BLaER1 treated with 17β-estradiol and CSF1 and Interleukin-3, amounts not matched to agents 10 nM and 100 nM (cell line): ENCODE results near the gene TMEM72.

Experiments used
- H3K27ac ChIP-seq, 11 experiments: shearing (Covaris generic); formaldehyde crosslinking; 2 replicates each; pipeline ENCODE4 v1.8.1; 2022
- H3K27me3 ChIP-seq, 11 experiments: shearing (Covaris generic); formaldehyde crosslinking; 2 replicates each; pipeline ENCODE4 v1.8.1; 2022
- H3K36me3 ChIP-seq, 11 experiments: shearing (Covaris generic); formaldehyde crosslinking; 2 replicates each; pipeline ENCODE4 v1.8.1; 2022
- H3K4me1 ChIP-seq, 10 experiments: shearing (Covaris generic); formaldehyde crosslinking; 2 replicates each; pipeline ENCODE4 v1.8.1; 2022
- H3K4me2 ChIP-seq, 11 experiments: shearing (Covaris generic); formaldehyde crosslinking; 2 replicates each; pipeline ENCODE4 v1.8.1; 2022
- H3K4me3 ChIP-seq, 10 experiments: shearing (Covaris generic); formaldehyde crosslinking; 2 replicates each; pipeline ENCODE4 v1.8.1; 2022
- H3K9ac ChIP-seq, 11 experiments: shearing (Covaris generic); formaldehyde crosslinking; 2 replicates each; pipeline ENCODE4 v1.8.1; 2022
- H3K9me3 ChIP-seq, 11 experiments: shearing (Covaris generic); formaldehyde crosslinking; replicated peaks in 1 of 11; 2 replicates each; pipeline ENCODE4 v1.8.1; 2022
- H4K20me1 ChIP-seq, 11 experiments: shearing (Covaris generic); formaldehyde crosslinking; 2 replicates each; pipeline ENCODE4 v1.8.1; 2022
- Cebpa-rat ChIP-seq, 11 experiments: shearing (Covaris generic); IDR thresholded peaks; 2 replicates each; pipeline ENCODE4 v1.8.1; 2022

Gene TMEM72

GRCh38 chr10:44883593-44884331, 27.4 kb upstream of the TMEM72 start:
- H3K4me1 ChIP-seq = peaks cover 26 to 40% (median 36%) of the 10 kb centered on the region in 10 experiments
- no peak overlapping the region for H3K4me2 ChIP-seq
- H3K9me3 ChIP-seq = no peaks in the 10 kb centered on the region
- no peak overlapping the region for H3K4me3 ChIP-seq
- H3K9ac ChIP-seq = no peak overlapping the region
- no peaks in the 10 kb centered on the region for H4K20me1 ChIP-seq
- peaks cover 0 to 5% (median 0%) of the 10 kb centered on the region in 11 experiments; a peak in 2 of 22 replicates for H3K27me3 ChIP-seq
- H3K27ac ChIP-seq = no peak overlapping the region
- no peak for TF ChIP-seq Cebpa-rat (IDR thresholded peaks at IDR 0.05)
- no peaks in the 10 kb centered on the region for H3K36me3 ChIP-seq

- Histone ChIP-seq H3K36me3 (no peaks in the 10 kb centered on the region), H3K4me3 (no peak overlapping the region), H3K4me1 (peaks cover 15 to 36% (median 25%) of the 10 kb centered on the region in 10 experiments), H4K20me1 (no peaks in the 10 kb centered on the region), H3K9ac (no peak overlapping the region), H3K27me3 (no peaks in the 10 kb centered on the region), H3K4me2 (no peak overlapping the region), H3K9me3 (no peaks in the 10 kb centered on the region), H3K27ac (no peak overlapping the region)
- no peak for TF ChIP-seq Cebpa-rat (IDR thresholded peaks at IDR 0.05)
Observed at GRCh38 chr10:44885710-44886109, 25.4 kb upstream of the TMEM72 start.

DNA sequence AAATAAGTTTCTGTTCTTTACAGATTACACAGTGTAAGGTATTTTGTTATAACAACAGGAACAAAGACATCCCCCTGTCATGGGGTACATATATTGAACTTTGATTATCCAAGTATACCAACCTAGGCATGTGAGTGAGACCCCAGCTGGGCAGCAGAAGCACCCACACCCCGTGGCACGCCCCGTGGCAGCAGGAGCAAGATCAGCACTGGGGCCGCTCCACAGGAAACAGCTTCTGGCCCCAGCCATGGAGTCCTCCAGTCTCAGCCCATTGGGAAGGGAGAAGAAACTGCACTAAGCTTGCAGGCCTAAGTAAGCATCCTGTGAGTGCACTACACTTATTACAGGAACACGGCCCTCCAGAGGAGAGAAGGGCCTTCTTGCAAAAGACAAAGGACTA, 24.2 kb upstream of the TMEM72 start:
- no peaks in the 10 kb centered on the region for H4K20me1 ChIP-seq
- no peaks in the 10 kb centered on the region for H3K27me3 ChIP-seq
- no peak for TF ChIP-seq Cebpa-rat (IDR thresholded peaks at IDR 0.05)
- no peak overlapping the region for H3K27ac ChIP-seq
- H3K4me3 ChIP-seq = no peak overlapping the region
- no peak overlapping the region for H3K9ac ChIP-seq
- no peaks in the 10 kb centered on the region for H3K9me3 ChIP-seq
- peaks cover 2 to 32% (median 18%) of the 10 kb centered on the region in 10 experiments for H3K4me1 ChIP-seq
- no peak overlapping the region for H3K4me2 ChIP-seq
- no peaks in the 10 kb centered on the region for H3K36me3 ChIP-seq

- Histone ChIP-seq H3K4me3 (no peak overlapping the region), H3K9me3 (no peaks in the 10 kb centered on the region), H4K20me1 (no peaks in the 10 kb centered on the region), H3K36me3 (no peaks in the 10 kb centered on the region), H3K9ac (no peak overlapping the region), H3K4me2 (no peak overlapping the region), H3K27me3 (no peaks in the 10 kb centered on the region), H3K4me1 (peaks cover 0 to 38% (median 15%) of the 10 kb centered on the region in 10 experiments; a peak in 11 of 20 replicates), H3K27ac (no peak overlapping the region)
- TF ChIP-seq Cebpa-rat (IDR thresholded peaks at IDR 0.05) = no peak
Observed at GRCh38 chr10:44888886-44889285, 22.3 kb upstream of the TMEM72 start.

GRCh38 chr10:44889834-44890233, 21.3 kb upstream of the TMEM72 start:
- peaks cover 0 to 47% (median 24%) of the 10 kb centered on the region in 10 experiments; a peak in 16 of 20 replicates for H3K4me1 ChIP-seq
- no peaks in the 10 kb centered on the region for H3K27me3 ChIP-seq
- peak overlapping the region in 6 of 11 experiments; percentile 7 to 52 (median 36); a peak in 10 of 22 replicates for H3K4me2 ChIP-seq
- H3K9me3 ChIP-seq = no peaks in the 10 kb centered on the region
- no peak overlapping the region for H3K9ac ChIP-seq
- no peaks in the 10 kb centered on the region for H4K20me1 ChIP-seq
- H3K4me3 ChIP-seq = no peak overlapping the region
- H3K27ac ChIP-seq = no peak overlapping the region
- no peaks in the 10 kb centered on the region for H3K36me3 ChIP-seq
- no peak for TF ChIP-seq Cebpa-rat (IDR thresholded peaks at IDR 0.05)

DNA sequence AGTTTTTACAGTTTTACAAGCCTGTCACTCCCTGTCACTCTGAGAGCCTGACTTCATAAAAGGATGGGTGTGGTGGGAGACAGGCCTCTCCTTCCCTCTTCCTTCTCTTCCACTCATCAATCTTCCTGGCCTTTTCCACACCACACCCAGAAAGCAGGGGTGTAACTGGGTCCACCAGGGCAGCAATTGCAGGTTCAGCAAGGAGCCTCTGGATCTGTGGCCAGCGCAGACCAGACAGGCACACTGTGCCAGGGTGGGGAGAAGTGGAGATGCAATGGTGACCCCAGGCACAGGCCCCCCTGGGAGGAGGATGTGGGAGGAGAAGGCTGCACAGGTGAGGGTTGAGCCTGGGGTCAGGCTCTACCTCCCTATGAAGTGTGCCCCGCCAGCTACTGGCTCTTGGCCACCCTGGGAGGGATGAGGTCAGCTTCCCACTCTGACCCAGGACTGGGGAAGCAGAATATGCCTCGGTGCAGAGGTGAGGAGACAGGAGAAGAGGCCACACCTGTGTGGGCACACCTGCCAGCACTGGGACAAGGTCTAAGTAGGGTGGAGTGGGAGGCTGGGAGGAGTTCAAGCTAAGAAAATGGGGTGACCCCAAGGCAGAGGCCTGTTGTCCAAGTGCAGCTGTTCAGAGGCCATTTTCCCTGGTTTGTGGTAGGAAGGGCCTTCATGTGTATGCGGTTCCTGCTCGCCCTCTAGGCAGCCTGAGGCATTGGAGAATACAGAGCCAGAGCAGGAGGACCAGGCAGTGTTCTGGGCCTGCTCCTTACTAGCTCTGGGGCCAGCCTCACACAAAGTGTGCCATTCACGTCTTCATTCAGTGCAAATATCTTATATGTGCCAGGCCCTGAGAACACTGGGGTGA, 20.2 kb upstream of the TMEM72 start:
- H3K4me1 ChIP-seq = peaks cover 0 to 58% (median 35%) of the 10 kb centered on the region in 10 experiments; a peak in 16 of 20 replicates
- H3K9me3 ChIP-seq = no peaks in the 10 kb centered on the region

GRCh38 chr10:44891721-44892120, 19.4 kb upstream of the TMEM72 start:
- H3K9me3 ChIP-seq = peaks cover under 1 to 5% (median 2%) of the 10 kb centered on the region in 11 experiments; a peak in 17 of 22 replicates
- no peaks in the 10 kb centered on the region for H3K36me3 ChIP-seq
- peak in 3 of 11 experiments; percentile 8 to 38 (median 18); a peak in 1 of 22 replicates for TF ChIP-seq Cebpa-rat (IDR thresholded peaks at IDR 0.05)
- H3K4me1 ChIP-seq = peaks cover 0 to 66% (median 43%) of the 10 kb centered on the region in 10 experiments; a peak in 16 of 20 replicates
- no peaks in the 10 kb centered on the region for H4K20me1 ChIP-seq
- H3K4me2 ChIP-seq = no peak overlapping the region
- no peak overlapping the region for H3K27ac ChIP-seq
- H3K9ac ChIP-seq = no peak overlapping the region
- no peaks in the 10 kb centered on the region for H3K27me3 ChIP-seq
- H3K4me3 ChIP-seq = no peak overlapping the region

More for the DNA sequence above, 20.2 kb upstream of the TMEM72 start:
- no peaks in the 10 kb centered on the region for H4K20me1 ChIP-seq
- H3K9ac ChIP-seq = no peak overlapping the region
- no peaks in the 10 kb centered on the region for H3K36me3 ChIP-seq
- no peak for TF ChIP-seq Cebpa-rat (IDR thresholded peaks at IDR 0.05)
- no peak overlapping the region for H3K27ac ChIP-seq
- peak overlapping the region in 7 of 11 experiments; percentile 7 to 52 (median 35); a peak in 9 of 22 replicates for H3K4me2 ChIP-seq
- H3K27me3 ChIP-seq = no peaks in the 10 kb centered on the region
- H3K4me3 ChIP-seq = no peak overlapping the region

DNA sequence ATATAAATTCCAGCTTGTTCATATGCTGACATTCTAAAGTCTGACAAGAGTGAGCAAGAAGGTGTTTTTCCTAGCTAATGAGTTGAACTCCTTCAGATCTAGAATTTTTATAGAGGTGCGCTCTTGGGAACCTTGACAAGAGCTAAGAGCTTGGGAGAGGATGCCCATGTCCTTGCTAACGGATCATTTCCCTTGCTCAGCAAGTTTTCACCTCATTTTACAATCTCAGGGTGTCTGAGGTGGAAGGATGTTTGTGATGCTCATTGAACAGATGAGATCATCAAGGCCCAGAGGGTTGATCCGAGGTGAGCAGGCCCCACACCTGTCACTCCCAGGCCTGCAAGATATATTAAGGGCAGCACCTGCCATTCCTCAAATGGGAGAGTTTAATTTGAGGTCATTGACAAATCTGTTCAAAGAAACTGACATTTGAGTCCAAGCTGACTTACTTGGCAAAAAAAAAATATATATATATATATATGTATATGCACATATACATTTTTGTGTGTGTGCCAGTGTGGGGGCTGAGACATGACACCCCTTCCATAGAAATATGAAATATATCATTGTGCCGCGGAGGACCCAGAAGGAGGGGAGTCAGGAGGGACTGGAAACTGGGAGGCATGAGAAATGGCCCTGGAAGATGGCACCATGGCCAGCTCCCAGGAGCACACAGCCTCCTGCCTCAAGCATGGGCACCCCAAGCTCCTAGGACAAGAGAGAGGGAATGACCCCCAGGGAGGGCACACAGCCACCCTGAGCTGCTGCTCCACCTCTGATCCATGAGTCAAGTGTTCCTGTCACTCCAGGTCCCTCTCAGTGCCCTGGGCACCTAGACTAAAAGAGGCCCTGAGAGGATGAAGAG, 17.3 kb upstream of the TMEM72 start:
- Histone ChIP-seq H4K20me1 (no peaks in the 10 kb centered on the region), H3K27ac (no peak overlapping the region), H3K9me3 (peaks cover 8 to 18% (median 11%) of the 10 kb centered on the region in 11 experiments; a peak in 18 of 22 replicates), H3K4me1 (peaks cover 0 to 87% (median 64%) of the 10 kb centered on the region in 10 experiments; a peak in 17 of 20 replicates), H3K4me3 (no peak overlapping the region), H3K36me3 (no peaks in the 10 kb centered on the region), H3K27me3 (no peaks in the 10 kb centered on the region), H3K4me2 (peak overlapping the region in 9 of 11 experiments; percentile 35 to 89 (median 74); a peak in 15 of 22 replicates), H3K9ac (no peak overlapping the region)
- no peak for TF ChIP-seq Cebpa-rat (IDR thresholded peaks at IDR 0.05)
